Endodermal cell (in vitro differentiated cells): ENCODE results near the gene BTBD18. TPM values are rescaled to one million over a fixed set of nuclear protein-coding genes. Genes with fewer than 3 reads are reported as not detected.

Source experiments
- DNase-seq: peaks from one replicate; pipeline ENCODE4 v3.0.0-alpha.2; 2017
- H3K27ac ChIP-seq: 2 replicates; pipeline ENCODE4 v1.5.1; 2013; ENCODE audit warnings: mild to moderate bottlenecking, low read depth, low read length, moderate library complexity
- H3K27me3 ChIP-seq: 2 replicates; pipeline ENCODE4 v1.6.1; 2013; ENCODE audit warnings: mild to moderate bottlenecking, low read length, moderate library complexity; ENCODE audit not compliant: insufficient read depth, control insufficient read depth, poor library complexity, severe bottlenecking
- H3K36me3 ChIP-seq: 2 replicates; pipeline ENCODE4 v1.7.0; 2013; ENCODE audit warnings: mild to moderate bottlenecking, low read length, moderate library complexity; ENCODE audit not compliant: control insufficient read depth, insufficient read depth
- H3K4me1 ChIP-seq: one replicate; pipeline ENCODE4 v1.7.0; 2013; ENCODE audit warnings: low read length; ENCODE audit not compliant: control insufficient read depth, insufficient read depth
- H3K4me3 ChIP-seq: 2 replicates; pipeline ENCODE4 v1.5.1; 2013; ENCODE audit warnings: mild to moderate bottlenecking, low read length, moderate library complexity
- H3K9ac ChIP-seq: 2 replicates; pipeline ENCODE4 v1.6.1; 2013; ENCODE audit warnings: mild to moderate bottlenecking, low read length, moderate library complexity; ENCODE audit not compliant: poor library complexity, severe bottlenecking; ENCODE audit errors: extremely low read depth
- H3K9me3 ChIP-seq: 2 replicates; pipeline ENCODE4 v1.6.1; 2013; ENCODE audit warnings: mild to moderate bottlenecking, low read length, moderate library complexity; ENCODE audit not compliant: control insufficient read depth
- H3K27ac Mint-ChIP-seq: 2 replicates; pipeline ENCODE4 v1.8.0; 2020; ENCODE audit warnings: mixed read lengths
- H3K27me3 Mint-ChIP-seq: 2 replicates; pipeline ENCODE4 v1.8.0; 2021; ENCODE audit warnings: mild to moderate bottlenecking, mixed read lengths; ENCODE audit not compliant: insufficient read depth
- H3K36me3 Mint-ChIP-seq: 2 replicates; pipeline ENCODE4 v1.8.0; 2020; ENCODE audit warnings: low read depth, mixed read lengths
- H3K4me1 Mint-ChIP-seq: 2 replicates; pipeline ENCODE4 v1.8.0; 2020; ENCODE audit warnings: mixed read lengths
- H3K4me3 Mint-ChIP-seq: 2 replicates; pipeline ENCODE4 v1.8.0; 2020; ENCODE audit warnings: mild to moderate bottlenecking, moderate library complexity, mixed read lengths
- H3K9me3 Mint-ChIP-seq: 2 replicates; pipeline ENCODE4 v1.8.0; 2020; ENCODE audit warnings: mild to moderate bottlenecking, mixed read lengths
- CTCF ChIP-seq: fragments of 200-600 bp; sonication (generic); conservative IDR thresholded peaks from 2 replicates; pipeline ENCODE4 v1.5.0; 2021; ENCODE audit warnings: antibody characterized with exemption, mild to moderate bottlenecking
- WGBS, 2 experiments: methylation state at CpG; one replicate each; pipeline versions ENCODE4 v1.1.5 to v1.1.7; 2013; ENCODE audit warnings: missing lambda C conversion rate in 2 of 2, mixed read lengths in 1 of 2; ENCODE audit not compliant: insufficient coverage in 1 of 2, insufficient read length in 1 of 2; 5-methylcytosine and 5-hydroxymethylcytosine counted together
- total RNA-seq, 2 donors: library from RNA; stranded (reverse); fragmentation: NEBNext Ultra II Directional in 1 of 2; extraction: Animal tissue kit (Norgen Biotek cat#: 25700) in 1 of 2; gene quantifications; 2 replicates in 1 of 2; 3 replicates in 1 of 2; pipeline ENCODE4 v1.2.1, GENCODE V29; 2021

The BTBD18 gene
- total RNA-seq, 2 donors from 2014 or later = not detected

GRCh38 chr11:57798905-57799559 is 47.4 kb upstream of the BTBD18 start:
- H3K27me3 ChIP-seq = no peaks in the 10 kb centered on the region
- peaks cover 70% of the 10 kb centered on the region for H3K36me3 Mint-ChIP-seq
- H3K4me1 Mint-ChIP-seq = peaks cover 38% of the 10 kb centered on the region
- H3K9me3 Mint-ChIP-seq = no peaks in the 10 kb centered on the region
- peak overlapping the region; percentile 71 for H3K27ac Mint-ChIP-seq
- peaks cover 68% of the 10 kb centered on the region for H3K36me3 ChIP-seq
- H3K27me3 Mint-ChIP-seq = no peaks in the 10 kb centered on the region
- H3K4me1 ChIP-seq = peaks cover 11% of the 10 kb centered on the region
- no peak for TF ChIP-seq CTCF
- H3K4me3 Mint-ChIP-seq = no peak overlapping the region
- no peak overlapping the region for H3K9ac ChIP-seq
- no peaks in the 10 kb centered on the region for H3K9me3 ChIP-seq
- peak overlapping the region; percentile 31 for H3K27ac ChIP-seq
- WGBS, 2 experiments = 80 to 85% methylated on average over 1 of the region's 1 CpG
- no peak overlapping the region for H3K4me3 ChIP-seq
- DNase-seq = no peak

DNA sequence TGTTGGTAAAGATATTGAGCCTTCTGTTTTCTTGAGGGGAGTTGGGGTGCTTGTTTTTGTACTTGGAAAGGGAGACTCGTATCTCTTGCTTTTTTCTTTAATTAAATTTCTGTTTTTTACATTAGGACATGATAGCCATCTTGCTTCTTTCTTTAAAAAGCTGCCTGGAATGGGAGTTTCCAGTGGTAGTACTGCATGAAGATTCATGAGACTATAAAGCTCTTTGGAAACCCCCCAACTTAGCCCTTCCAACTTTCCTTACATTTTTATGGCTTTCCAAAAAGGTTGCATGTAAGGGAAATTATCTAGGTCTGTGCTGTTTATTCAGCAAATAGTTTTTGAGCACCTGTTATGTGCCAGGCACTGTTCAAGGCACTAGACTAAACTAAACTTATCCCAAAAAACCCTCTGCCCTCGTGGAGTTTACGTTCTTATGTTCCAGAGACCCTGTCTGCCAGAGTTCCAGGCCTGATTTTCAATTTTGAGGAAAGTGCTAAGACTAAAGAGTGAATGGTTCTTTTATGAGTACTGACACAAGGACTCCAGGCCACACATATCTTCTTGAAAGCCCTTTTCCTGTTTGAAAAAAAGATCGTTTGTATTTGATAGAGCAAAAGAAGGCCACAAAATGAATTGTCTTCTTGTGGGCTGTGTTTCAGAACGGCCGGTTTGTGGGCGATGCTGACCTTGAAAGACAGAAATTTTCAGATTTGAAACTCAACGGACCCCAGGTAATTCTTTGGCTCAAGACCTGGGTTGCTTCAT is 41.9 kb upstream of the BTBD18 start:
- no peak overlapping the region for H3K27ac ChIP-seq
- no peak overlapping the region for H3K4me3 Mint-ChIP-seq
- no peaks in the 10 kb centered on the region for H3K9me3 Mint-ChIP-seq
- peaks cover 61% of the 10 kb centered on the region for H3K36me3 ChIP-seq
- 94 to 100% methylated on average over 1 to 8 of the region's 8 CpGs for WGBS, 2 experiments
- no peaks in the 10 kb centered on the region for H3K27me3 ChIP-seq
- no peaks in the 10 kb centered on the region for H3K9me3 ChIP-seq
- H3K9ac ChIP-seq = no peak overlapping the region
- DNase-seq = peak; percentile 25
- no peak for TF ChIP-seq CTCF
- peak overlapping the region; percentile 62 for H3K27ac Mint-ChIP-seq
- no peak overlapping the region for H3K4me3 ChIP-seq
- H3K4me1 Mint-ChIP-seq = peaks cover 27% of the 10 kb centered on the region
- peaks cover 3% of the 10 kb centered on the region for H3K4me1 ChIP-seq
- peaks cover 66% of the 10 kb centered on the region for H3K36me3 Mint-ChIP-seq
- H3K27me3 Mint-ChIP-seq = no peaks in the 10 kb centered on the region

GRCh38 chr11:57792870-57793269 is 41.3 kb upstream of the BTBD18 start:
- H3K36me3 ChIP-seq = peaks cover 62% of the 10 kb centered on the region
- H3K27me3 Mint-ChIP-seq = no peaks in the 10 kb centered on the region
- no peak for DNase-seq
- H3K4me1 Mint-ChIP-seq = peaks cover 28% of the 10 kb centered on the region
- H3K27ac ChIP-seq = no peak overlapping the region
- H3K9me3 ChIP-seq = no peaks in the 10 kb centered on the region
- H3K9me3 Mint-ChIP-seq = no peaks in the 10 kb centered on the region
- peaks cover 61% of the 10 kb centered on the region for H3K36me3 Mint-ChIP-seq
- no peak overlapping the region for H3K9ac ChIP-seq
- H3K4me1 ChIP-seq = no peaks in the 10 kb centered on the region
- H3K4me3 Mint-ChIP-seq = no peak overlapping the region
- H3K4me3 ChIP-seq = no peak overlapping the region
- no peaks in the 10 kb centered on the region for H3K27me3 ChIP-seq
- H3K27ac Mint-ChIP-seq = peak overlapping the region; percentile 62
- TF ChIP-seq CTCF = no peak
